ENCODE measurements around the gene MBOAT2.

DNA sequence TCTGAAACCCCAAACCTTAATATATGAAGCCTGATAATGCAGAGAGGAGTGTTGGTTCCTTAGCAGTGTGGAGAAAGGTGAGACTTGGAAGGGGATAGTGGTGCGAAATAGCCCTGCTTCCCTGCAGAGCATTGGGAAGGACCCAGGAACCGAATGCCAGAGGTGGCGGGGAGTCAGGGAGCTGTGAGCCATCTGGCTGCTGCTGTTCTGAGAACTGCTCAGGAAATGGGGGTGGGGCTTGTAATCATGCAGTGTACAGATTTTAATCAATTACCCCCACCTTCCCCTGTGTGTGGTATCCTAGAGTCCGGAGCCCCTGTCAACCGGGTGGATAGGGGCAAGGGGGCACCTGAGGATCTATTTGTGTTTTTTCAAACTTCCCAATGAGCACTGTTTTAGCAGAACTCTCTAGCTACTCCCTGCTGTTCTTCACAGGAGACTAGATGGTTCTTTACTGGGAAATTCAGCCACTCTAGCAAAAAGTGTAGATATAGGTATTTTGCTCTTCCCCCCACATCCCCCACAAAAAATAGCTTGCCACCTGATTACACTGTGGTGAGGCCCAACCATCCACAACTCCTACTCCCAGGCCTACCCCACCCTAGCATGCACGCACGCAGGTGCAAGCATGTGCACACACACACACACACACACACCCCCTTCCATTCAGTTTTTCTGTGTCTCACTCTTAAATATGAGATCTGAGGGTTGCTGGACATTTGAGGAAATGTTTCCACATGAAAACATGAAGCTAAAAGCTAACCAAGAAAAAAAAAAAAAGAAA lies 30.1 kb upstream of the MBOAT2 start:
- TF ChIP-seq POLR2A (IDR thresholded peaks at IDR 0.05): no peak
- TF ChIP-seq, protein P1, sequence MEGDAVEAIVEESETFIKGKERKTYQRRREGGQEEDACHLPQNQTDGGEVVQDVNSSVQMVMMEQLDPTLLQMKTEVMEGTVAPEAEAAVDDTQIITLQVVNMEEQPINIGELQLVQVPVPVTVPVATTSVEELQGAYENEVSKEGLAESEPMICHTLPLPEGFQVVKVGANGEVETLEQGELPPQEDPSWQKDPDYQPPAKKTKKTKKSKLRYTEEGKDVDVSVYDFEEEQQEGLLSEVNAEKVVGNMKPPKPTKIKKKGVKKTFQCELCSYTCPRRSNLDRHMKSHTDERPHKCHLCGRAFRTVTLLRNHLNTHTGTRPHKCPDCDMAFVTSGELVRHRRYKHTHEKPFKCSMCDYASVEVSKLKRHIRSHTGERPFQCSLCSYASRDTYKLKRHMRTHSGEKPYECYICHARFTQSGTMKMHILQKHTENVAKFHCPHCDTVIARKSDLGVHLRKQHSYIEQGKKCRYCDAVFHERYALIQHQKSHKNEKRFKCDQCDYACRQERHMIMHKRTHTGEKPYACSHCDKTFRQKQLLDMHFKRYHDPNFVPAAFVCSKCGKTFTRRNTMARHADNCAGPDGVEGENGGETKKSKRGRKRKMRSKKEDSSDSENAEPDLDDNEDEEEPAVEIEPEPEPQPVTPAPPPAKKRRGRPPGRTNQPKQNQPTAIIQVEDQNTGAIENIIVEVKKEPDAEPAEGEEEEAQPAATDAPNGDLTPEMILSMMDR (IDR thresholded peaks at IDR 0.05): no peak
